HS-27A (cell line): Measurements from ENCODE around the gene SPINK2.

Experiments used
- DNase-seq: peaks from one replicate; pipeline ENCODE4 v3.0.0-alpha.2; 2012; ENCODE audit warnings: low read depth, missing footprints

The SPINK2 gene, protein sequence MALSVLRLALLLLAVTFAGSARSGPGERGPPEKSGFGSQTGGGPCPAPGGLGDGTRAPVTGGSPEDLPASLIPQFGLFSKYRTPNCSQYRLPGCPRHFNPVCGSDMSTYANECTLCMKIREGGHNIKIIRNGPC

DNA sequence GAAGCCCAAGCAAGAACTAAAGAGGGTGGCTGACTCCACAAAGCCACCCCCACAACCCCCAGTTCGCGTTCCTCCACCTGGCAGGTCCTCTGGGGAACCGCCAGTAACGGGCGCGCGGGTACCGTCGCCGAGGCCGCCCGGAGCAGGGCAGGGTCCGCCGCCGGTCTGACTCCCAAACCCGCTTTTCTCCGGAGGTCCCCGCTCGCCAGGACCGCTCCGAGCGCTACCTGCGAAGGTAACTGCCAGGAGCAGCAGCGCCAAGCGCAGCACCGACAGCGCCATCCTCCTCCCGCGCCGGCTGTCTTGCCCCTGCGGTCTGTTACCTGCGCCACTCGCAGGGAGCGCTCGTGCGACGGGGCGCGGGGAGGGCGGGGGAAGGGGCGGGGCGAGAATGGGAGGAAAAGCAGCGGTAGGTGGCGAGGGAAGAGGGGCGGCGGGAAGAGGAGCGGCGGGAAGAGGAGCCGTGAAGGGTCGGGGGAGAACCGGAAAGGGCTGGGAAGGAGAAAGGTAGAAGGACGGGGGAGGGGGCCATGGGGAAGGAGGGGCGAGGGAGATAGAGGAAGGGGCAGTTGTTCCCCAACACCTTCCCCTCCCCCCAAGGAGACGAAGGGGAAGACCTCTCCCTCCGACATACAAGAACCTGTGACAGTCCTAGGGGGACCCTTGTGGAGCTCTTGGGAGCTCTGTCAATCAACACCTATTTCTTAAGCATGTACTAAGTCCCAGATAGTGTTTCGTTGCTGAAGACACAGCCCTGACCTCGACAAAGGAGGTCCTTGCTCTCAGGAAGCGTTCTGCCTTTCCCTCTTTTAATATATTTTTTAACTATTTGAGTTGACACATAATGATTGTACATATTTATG is at the start of gene SPINK2:
SPINK2 (minus strand) TSS at position 321 of the 863 bp plus-strand sequence; CDS start at position 282, 39 bp downstream.
- no peak for DNase-seq

DNA sequence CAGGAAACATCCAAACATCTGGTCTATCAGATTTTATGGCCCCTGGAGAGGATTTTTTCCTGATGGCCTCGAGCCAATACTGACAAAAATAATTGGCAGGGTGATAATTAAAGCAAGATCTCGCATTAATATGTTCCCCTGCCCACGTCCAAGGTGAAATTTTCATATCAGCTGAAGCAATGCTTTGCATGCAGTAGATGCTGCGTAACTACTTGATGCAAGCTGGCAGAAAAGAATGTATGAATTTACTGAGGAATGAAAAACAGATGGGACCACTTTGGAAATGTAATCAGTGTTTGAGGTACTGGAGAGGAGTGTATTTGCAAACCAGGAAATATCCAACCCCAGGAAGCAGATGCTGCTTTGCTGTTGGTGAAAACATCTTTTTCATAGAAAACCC is 49.4 kb upstream of the SPINK2 start:
- DNase-seq = no peak

- no peak for DNase-seq
Observed at GRCh38 chr4:56863441-56864139, 42.1 kb upstream of the SPINK2 start.

DNA sequence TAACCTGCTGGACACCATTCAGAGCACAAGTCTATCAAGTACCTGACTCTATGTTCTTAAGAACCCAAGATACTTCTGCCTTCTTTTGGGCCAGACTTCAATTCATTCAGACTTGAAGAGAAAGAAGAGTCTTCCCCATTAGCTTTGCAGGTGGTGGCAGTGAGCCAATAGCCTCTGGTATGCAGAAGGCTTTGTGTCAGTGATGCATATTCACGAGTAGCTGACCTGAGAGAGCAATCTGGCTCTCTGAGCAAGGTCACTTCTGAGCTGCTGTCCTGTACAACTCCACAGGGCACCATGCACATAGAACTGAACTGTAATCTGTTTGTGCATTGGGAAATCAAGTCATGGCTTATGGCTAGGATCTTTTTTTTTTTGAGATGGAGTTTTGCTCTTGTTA is 39.9 kb upstream of the SPINK2 start:
- no peak for DNase-seq

DNA sequence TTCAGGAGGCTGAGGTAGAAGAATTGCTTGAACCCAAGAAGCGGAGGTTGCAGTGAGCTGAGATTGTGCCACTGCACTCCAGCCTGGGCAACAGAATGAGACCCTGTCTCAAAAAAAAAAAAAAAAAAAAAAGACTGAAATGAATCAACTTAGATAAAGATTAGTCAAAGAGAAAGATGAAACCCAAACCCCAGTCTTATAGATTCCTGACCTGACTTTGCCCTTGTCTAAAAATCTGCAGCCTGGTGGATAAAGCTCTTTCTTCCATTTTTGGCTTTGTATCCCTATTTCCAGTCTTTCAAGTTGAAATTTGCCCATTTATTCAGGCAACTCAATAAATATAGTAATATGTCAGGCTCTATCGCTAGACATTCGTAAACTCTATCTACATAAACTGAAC is 39.3 kb upstream of the SPINK2 start:
- DNase-seq = no peak

GRCh38 chr4:56859841-56860240 is 38.3 kb upstream of the SPINK2 start:
- DNase-seq = no peak

DNA sequence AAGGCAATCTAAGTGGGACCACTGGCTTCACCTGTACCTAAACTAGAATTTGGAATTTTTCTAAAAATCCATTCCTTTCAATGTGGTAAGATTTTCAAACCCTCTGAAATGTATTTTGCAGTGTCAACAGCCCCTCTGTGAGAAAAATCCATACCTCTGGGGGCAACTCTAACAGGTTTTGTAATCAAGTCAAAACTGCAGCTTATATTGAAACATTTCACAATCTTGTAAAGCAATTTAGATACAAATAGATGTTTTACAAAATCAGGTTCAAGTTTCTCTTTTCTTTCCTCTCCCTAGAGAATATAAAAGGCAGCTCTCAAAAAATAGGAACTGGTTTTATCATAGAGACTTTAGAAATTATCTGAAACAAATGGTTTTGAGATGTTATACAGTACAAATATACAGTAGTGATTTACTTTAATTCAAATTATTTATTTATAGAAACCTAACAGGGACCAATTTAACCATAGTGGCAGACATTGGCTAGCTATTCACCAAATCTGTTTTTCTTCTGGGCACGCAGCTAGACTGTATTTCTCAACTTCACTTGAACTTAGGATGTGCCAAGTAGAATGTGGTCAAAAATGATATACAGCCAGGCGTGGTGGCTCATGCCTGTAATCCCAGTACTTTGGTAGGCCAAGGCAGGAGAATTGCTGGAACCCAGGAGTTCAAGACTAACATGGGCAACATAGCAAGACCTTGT is 36.3 kb upstream of the SPINK2 start:
- DNase-seq = no peak

DNA sequence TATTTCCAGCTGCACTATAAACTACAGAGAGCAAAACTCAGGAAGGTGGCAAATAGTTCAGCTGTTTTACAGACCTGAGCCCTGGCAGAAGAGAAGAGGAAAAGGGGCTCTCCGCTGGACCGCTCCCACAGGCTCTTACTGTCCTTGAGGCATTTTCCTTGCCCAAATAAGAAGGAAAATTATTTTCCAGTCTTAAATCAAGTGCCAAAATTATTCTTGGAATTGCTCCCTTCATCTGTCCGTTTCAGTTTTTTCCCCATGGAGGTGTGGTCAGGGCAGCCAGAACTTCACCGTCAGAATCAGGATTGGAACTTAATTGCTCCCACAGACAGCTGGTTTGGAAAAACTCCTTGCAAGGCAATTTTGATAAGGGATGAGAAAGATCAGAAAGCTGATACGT is 35.2 kb upstream of the SPINK2 start:
- DNase-seq = no peak

- DNase-seq = no peak
Observed at GRCh38 chr4:56850910-56851309, 29.4 kb upstream of the SPINK2 start.

DNA sequence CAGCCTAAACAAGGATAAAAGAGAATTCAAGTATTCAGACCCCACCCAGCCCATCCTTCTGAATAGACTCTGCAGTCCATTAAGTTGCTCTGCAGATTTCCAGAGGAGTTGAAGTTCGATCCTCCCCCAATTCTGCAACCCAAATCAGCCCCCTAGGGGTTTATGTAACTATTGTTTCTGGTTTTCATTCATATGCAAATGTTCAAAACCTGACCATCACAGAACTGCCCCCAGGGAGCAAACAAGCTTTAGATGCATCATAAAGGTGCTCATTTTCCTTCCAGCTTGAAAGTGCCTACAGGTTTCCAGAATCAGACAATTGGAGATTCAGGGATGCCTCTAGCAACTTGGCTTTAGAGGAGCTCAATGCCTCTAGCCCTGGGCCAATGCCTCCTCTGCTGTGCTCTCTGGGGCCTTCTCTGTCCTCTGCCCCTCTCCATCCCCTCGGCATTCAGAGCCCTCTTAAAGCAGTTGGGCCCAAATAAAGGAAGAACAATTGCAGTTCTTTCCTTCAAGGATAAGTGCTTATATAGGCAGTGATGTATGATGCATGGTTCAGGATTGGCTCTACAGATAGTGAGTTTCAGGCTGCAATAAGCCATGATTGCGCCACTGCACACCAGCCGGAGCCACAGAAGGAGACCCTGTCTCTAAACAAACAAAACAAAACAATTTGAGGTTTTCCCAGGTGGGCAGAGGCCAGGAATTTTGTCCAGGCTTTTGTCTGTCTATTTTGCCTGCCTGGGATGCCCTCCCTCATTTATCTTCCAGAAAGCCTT is 23.5 kb upstream of the SPINK2 start:
- no peak for DNase-seq

- no peak for DNase-seq
Observed at GRCh38 chr4:56843421-56843899, 22.0 kb upstream of the SPINK2 start.

DNA sequence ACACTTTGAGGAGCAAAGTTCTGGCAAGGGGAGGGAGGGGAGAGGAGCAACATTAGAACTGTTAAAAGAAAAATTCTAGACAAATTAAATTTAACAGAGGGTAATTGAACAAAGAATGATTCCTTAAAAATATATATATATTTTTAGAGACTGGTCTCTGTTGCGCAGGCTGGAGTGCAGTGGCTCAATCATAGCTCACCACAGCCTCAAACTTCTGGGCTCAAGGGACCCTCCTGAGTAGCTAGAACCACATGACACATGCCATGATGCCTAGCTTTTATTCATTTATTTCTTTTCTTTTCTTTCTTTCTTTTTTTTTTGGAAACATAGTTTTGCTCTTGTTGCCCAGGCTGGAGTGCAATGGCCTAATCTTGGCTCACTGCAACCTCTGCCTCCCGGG is 19.1 kb upstream of the SPINK2 start:
- DNase-seq = no peak

GRCh38 chr4:56828784-56829535 is 7.5 kb upstream of the SPINK2 start:
- DNase-seq = peak; percentile 46

DNA sequence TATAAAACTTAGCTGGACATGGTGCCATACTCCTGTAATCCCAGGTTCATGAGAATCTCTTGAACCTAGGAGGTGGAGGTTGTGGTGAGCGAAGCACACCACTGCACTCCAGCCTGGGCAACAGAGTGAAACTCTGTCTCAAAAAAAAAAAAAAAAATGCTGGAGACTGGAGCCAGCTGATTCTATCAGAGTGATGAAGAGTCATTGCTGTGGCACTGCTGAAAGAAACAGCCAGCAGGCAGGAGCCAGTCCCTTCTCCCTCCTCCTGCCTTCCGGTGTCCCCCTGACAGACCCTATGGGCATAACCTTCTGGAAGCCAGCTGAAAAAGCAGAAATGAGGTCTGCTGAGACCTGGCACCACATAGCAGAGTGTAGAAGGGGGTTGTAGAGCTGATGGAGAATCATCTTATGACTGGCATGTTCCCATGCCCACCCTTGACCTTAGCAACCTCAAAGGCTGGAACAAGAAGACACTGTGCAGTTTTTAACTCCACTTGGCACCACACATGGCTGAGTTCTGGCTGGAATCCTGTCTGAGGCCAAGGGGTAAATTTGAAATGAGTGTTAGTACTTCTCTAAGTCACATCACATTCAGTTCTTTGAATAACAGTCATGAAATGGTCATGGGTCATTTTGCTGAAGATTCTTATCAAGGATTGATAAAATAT is 2.6 kb upstream of the SPINK2 start:
- DNase-seq = no peak

GRCh38 chr4:56818797-56819196 is 2.7 kb downstream of the SPINK2 start:
- no peak for DNase-seq

DNA sequence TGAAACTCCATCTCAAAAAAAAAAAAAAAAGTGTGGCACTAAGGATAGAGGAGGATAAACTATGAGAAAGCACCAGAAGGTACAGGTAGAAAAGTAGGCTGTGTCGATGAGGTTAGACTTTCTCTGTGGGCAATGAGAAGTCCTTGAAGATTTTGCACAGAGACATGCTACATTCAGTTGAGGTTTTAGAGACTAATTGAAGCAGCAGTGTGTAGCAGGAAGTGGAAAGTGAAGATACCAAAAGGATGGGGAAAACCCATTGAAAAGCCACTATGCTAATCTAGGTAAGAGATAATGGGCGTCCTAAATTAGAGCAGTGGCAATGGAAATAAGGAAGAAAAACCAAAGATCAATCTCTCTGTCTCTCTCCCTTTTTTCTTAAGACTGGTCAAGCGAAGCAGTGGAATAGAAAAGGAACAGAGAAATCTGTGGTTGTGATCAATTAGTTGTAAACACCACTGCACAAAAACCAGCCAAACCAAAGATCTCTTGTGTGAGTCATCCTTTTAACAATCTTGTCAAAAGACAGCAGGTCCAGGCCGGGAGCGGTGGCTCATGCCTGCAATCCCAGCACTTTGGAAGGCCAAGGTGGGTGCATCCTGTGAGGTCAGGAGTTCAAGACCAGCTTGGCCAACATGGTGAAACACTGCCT is 3.5 kb downstream of the SPINK2 start:
- no peak for DNase-seq

- no peak for DNase-seq
Observed at GRCh38 chr4:56806666-56807065, 14.8 kb downstream of the SPINK2 start.

DNA sequence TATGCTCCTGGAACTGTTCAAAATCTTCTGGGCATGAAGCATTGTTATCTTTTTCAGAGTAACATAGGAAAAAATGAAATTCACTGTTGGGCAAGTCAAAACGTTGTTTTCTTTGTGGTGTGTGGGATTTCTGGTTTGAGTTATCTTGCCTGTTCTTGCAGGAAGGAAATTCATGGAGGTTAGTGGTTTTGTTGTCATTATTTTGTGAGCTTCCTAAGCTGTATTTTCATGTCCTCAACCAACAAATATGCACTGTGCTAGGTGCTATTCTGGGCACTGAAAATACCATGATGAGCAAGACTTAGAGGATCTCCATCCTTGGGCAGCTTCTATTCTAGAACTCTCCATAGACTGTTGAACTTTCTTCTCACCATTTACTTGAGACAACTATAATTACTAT is 16.9 kb downstream of the SPINK2 start:
- DNase-seq = no peak

GRCh38 chr4:56803471-56803870 is 18.0 kb downstream of the SPINK2 start:
- DNase-seq = no peak
